Activated B cell treated with CpG ODN at 0.5 μM for 24 hours (primary cell): ENCODE measurements around the gene SLC1A5. TPM values are rescaled to one million over a fixed set of nuclear protein-coding genes. Genes with fewer than 3 reads are reported as not detected.

Experiments
- ATAC-seq: fragments of 200-7000 bp; cut with Tn5 transposase; one replicate; pipeline ENCODE4 v1.10.0; 2021; ENCODE audit warnings: low read depth, mild to moderate bottlenecking, moderate library complexity
- CTCF ChIA-PET: fragments of 350-600 bp; sonication (Branson Sonifier 250); formaldehyde crosslinking; loops from one replicate; lab custom pipeline; 2021; ENCODE audit warnings: antibody characterized with exemption; lab: Charles Lee
- POLR2A ChIA-PET: fragments of 350-600 bp; sonication (Branson Sonifier 250); formaldehyde crosslinking; loops from one replicate; lab custom pipeline; 2021; ENCODE audit warnings: antibody characterized with exemption; lab: Charles Lee
- DNase-seq: peaks from one replicate; pipeline ENCODE4 v3.0.0; 2022
- H3K27ac Mint-ChIP-seq: one replicate; pipeline ENCODE4 v1.8.0; 2020; ENCODE audit warnings: mixed read lengths
- H3K27me3 Mint-ChIP-seq: one replicate; pipeline ENCODE4 v1.8.0; 2021; ENCODE audit warnings: mixed read lengths
- H3K36me3 Mint-ChIP-seq: one replicate; pipeline ENCODE4 v1.8.0; 2021; ENCODE audit warnings: low read depth, mixed read lengths
- H3K4me1 Mint-ChIP-seq: one replicate; pipeline ENCODE4 v1.8.0; 2021; ENCODE audit warnings: mixed read lengths
- H3K4me3 Mint-ChIP-seq: one replicate; pipeline ENCODE4 v1.8.0; 2020; ENCODE audit warnings: mild to moderate bottlenecking, mixed read lengths
- H3K9me3 Mint-ChIP-seq: one replicate; pipeline ENCODE4 v1.8.0; 2020; ENCODE audit warnings: mixed read lengths
- CTCF ChIP-seq: fragments of 200-600 bp; IDR thresholded peaks from one replicate; pipeline ENCODE4 v1.8.0; 2022; ENCODE audit warnings: antibody characterized with exemption, mild to moderate bottlenecking
- intact Hi-C: fragments of 100-400 bp; cut with micrococcal nuclease; formaldehyde crosslinking; loops from one replicate; pipeline ENCODE4 v1.15.1; 2024
- total RNA-seq: library from RNA; stranded (reverse); gene quantifications from 2 replicates; pipeline ENCODE4 v1.2.3, GENCODE V29; 2022

Gene SLC1A5
- total RNA-seq, 1 donor from 2014 or later: 77.9 TPM

- H3K4me1 Mint-ChIP-seq: peaks cover 46% of the 10 kb centered on the region
- H3K36me3 Mint-ChIP-seq: peaks cover 80% of the 10 kb centered on the region
Measured at GRCh38 chr19:46726971-46727501, 61.4 kb downstream of the SLC1A5 start.

GRCh38 chr19:46726551-46726950, 61.8 kb downstream of the SLC1A5 start:
- Mint-ChIP-seq H3K4me1 (peaks cover 45% of the 10 kb centered on the region), H3K4me3 (no peak overlapping the region), H3K27me3 (no peaks in the 10 kb centered on the region), H3K27ac (no peak overlapping the region), H3K36me3 (peaks cover 78% of the 10 kb centered on the region), H3K9me3 (no peaks in the 10 kb centered on the region)
- intact Hi-C loops: no loop called here
- CTCF ChIA-PET: interaction anchor here (1.1 to 9.3 kb wide), 3 partner anchors 15 to 22 kb away, joined by 5 to 168 read pairs (median 5); no protein-coding TSS in a partner anchor
- ATAC-seq (no peak), DNase-seq (no peak)
- no peak for TF ChIP-seq CTCF
- POLR2A ChIA-PET: interaction anchor here (1.1 to 3.8 kb wide), 2 partner anchors 12 to 14 kb away, joined by 3 to 27 read pairs; no protein-coding TSS in a partner anchor

More at GRCh38 chr19:46726971-46727501, 61.4 kb downstream of the SLC1A5 start:
- no peak for DNase-seq
- no peak for ATAC-seq
- intact Hi-C loops: no loop called here
- Mint-ChIP-seq H3K9me3 (no peaks in the 10 kb centered on the region), H3K27me3 (no peaks in the 10 kb centered on the region), H3K4me3 (no peak overlapping the region), H3K27ac (no peak overlapping the region)
- ChIA-PET POLR2A (interaction anchor here (0.9 to 3.8 kb wide), 4 partner anchors 12 to 22 kb away, joined by 3 to 27 read pairs (median 7); no protein-coding TSS in a partner anchor), CTCF (interaction anchor here (0.8 to 9.3 kb wide), 7 partner anchors 9 to 197 kb away, joined by 3 to 168 read pairs (median 7); partner anchors contain the start of gene DACT3)
- no peak for TF ChIP-seq CTCF

GRCh38 chr19:46725859-46726393, 62.5 kb downstream of the SLC1A5 start:
- Mint-ChIP-seq H3K4me1 (peaks cover 48% of the 10 kb centered on the region), H3K4me3 (no peak overlapping the region), H3K27me3 (no peaks in the 10 kb centered on the region), H3K27ac (no peak overlapping the region), H3K9me3 (no peaks in the 10 kb centered on the region), H3K36me3 (peaks cover 78% of the 10 kb centered on the region)
- intact Hi-C loops: no loop called here
- DNase-seq (no peak), ATAC-seq (no peak)
- ChIA-PET CTCF (interaction anchor here (1.1 to 9.3 kb wide), 2 partner anchors 16 to 22 kb away, joined by 5 to 168 read pairs; no protein-coding TSS in a partner anchor), POLR2A (no interaction called here)
- TF ChIP-seq CTCF: no peak

GRCh38 chr19:46725036-46725820, 63.2 kb downstream of the SLC1A5 start:
- no peak for TF ChIP-seq CTCF
- no peak overlapping the region for H3K4me3 Mint-ChIP-seq
- no peaks in the 10 kb centered on the region for H3K9me3 Mint-ChIP-seq
- intact Hi-C loops: no loop called here
- DNase-seq (no peak), ATAC-seq (no peak)
- H3K27me3 Mint-ChIP-seq: no peaks in the 10 kb centered on the region
- H3K36me3 Mint-ChIP-seq: peaks cover 75% of the 10 kb centered on the region
- ChIA-PET POLR2A (interaction anchor here (0.7 to 1.1 kb wide), 2 partner anchors 12 to 17 kb away, joined by 3 to 5 read pairs; no protein-coding TSS in a partner anchor), CTCF (interaction anchor here (0.6 kb wide), 1 partner anchor 19 kb away, joined by 3 read pairs; no protein-coding TSS in a partner anchor)
- peaks cover 55% of the 10 kb centered on the region for H3K4me1 Mint-ChIP-seq
- H3K27ac Mint-ChIP-seq: no peak overlapping the region

Other genes with a start within 250 kb of the SLC1A5 start
- 174 and 200 TPM in 2 replicates for gene CALM3, start 187.3 kb downstream of the SLC1A5 start, total RNA-seq
- 13.4 and 17.8 TPM in 2 replicates for gene PTGIR, start 163.5 kb downstream of the SLC1A5 start, total RNA-seq
- 33.1 and 38.2 TPM in 2 replicates for gene GNG8, start 152.4 kb downstream of the SLC1A5 start, total RNA-seq
- 0.49 and 0.75 TPM in 2 replicates for gene DACT3, start 127.4 kb downstream of the SLC1A5 start, total RNA-seq
- gene PRKD2, start 71.5 kb downstream of the SLC1A5 start, total RNA-seq: 157 and 191 TPM in 2 replicates
- gene FKRP, start 42.5 kb downstream of the SLC1A5 start, total RNA-seq: 28.3 and 35.8 TPM in 2 replicates
- gene STRN4, start 42.1 kb downstream of the SLC1A5 start, total RNA-seq: 83.9 and 90.4 TPM in 2 replicates
- gene AP2S1, start 62.3 kb upstream of the SLC1A5 start, total RNA-seq: 74.7 and 81.3 TPM in 2 replicates
- gene ARHGAP35, start 72.4 kb upstream of the SLC1A5 start, total RNA-seq: 20.3 and 25.6 TPM in 2 replicates
- 0.40 and 1.3 TPM in 2 replicates for gene NPAS1, start 231.2 kb upstream of the SLC1A5 start, total RNA-seq